ENCODE measurements around the gene ZNF610. TPM values are rescaled to one million over a fixed set of nuclear protein-coding genes. Genes with fewer than 3 reads are reported as not detected.
A peak's percentile ranks its signal among the peaks of the same experiment; 100 is the strongest.
"Not testable (repeated sequence)": the region's sequence is repeated elsewhere in the genome, so short reads cannot be mapped to it uniquely, and the experiment has no call there.

Gene ZNF610
- total and polyA plus RNA-seq, 9 donors: 3.3 to 11.7 (median 6.5) TPM

DNA sequence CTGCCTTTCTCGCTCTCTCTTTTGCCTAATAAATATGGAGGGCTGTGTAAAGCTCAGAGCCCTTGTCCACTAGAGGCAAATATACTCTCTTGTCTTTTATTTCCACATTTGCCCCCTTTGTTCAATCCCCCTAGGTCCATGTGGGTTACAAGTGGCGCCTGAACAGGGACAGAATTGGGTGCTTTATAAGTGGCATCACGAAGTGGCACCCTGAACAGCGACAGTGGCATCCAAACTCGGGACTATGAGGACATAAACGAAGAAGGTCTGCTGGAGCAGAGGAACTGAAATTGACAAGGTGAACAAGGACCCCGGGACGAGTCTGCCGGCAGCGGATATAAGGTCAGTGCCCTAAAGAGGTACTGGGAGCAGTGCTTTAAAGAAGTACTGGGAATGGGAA is 4.3 kb upstream of the ZNF610 start:
- DNase-seq: no peak
- Histone ChIP-seq H3K27ac (no peak overlapping the region), H3K27me3 (no peaks in the 10 kb centered on the region), H3K36me3 (no peaks in the 10 kb centered on the region), H3K4me3 (no peak overlapping the region), H3K9me3 (peaks cover 0 to 35% of the 10 kb centered on the region in 2 donors), H3K4me1 (ENCODE audit: insufficient read depth) (no peaks in the 10 kb centered on the region)
- 83 to 94% (median 90%) methylated on average over 10 of the region's 10 CpGs for WGBS, 3 donors
- intact Hi-C loops (cut with DNase I): no loop called here
- TF ChIP-seq, protein P1, sequence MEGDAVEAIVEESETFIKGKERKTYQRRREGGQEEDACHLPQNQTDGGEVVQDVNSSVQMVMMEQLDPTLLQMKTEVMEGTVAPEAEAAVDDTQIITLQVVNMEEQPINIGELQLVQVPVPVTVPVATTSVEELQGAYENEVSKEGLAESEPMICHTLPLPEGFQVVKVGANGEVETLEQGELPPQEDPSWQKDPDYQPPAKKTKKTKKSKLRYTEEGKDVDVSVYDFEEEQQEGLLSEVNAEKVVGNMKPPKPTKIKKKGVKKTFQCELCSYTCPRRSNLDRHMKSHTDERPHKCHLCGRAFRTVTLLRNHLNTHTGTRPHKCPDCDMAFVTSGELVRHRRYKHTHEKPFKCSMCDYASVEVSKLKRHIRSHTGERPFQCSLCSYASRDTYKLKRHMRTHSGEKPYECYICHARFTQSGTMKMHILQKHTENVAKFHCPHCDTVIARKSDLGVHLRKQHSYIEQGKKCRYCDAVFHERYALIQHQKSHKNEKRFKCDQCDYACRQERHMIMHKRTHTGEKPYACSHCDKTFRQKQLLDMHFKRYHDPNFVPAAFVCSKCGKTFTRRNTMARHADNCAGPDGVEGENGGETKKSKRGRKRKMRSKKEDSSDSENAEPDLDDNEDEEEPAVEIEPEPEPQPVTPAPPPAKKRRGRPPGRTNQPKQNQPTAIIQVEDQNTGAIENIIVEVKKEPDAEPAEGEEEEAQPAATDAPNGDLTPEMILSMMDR (IDR thresholded peaks at IDR 0.05): no peak
- TF ChIP-seq EP300 (IDR thresholded peaks at IDR 0.05) (no peak), POLR2A (IDR thresholded peaks at IDR 0.05) (no peak)

DNA sequence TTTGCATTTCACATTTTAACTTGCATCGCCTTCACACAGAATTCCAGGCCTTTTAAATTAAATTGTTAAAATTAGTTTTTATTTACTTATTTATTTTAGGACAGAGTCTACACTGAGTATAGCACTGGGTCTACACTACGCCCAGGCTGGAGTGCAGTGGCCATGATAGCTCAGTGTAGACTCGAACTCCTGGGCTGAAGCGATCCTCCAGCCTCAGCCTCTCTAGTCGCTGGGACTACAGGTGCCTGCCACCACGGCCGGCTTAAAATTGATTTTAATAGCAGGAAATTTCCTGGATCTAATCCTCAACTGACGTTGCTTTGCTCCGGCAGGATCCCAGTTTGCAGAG is 301 bp upstream of the ZNF610 start:
- Histone ChIP-seq H3K36me3 (no peaks in the 10 kb centered on the region), H3K9me3 (peaks cover 0 to 15% of the 10 kb centered on the region in 2 donors), H3K27ac (peak overlapping the region in 1 of 2 donors; percentile 77), H3K27me3 (no peaks in the 10 kb centered on the region), H3K4me3 (peak overlapping the region; percentile 63), H3K4me1 (ENCODE audit: insufficient read depth) (peaks cover 2% of the 10 kb centered on the region)
- 40 to 41% (median 41%) methylated on average over 9 of the region's 9 CpGs for WGBS, 3 donors
- DNase-seq: no peak
- intact Hi-C loops (cut with DNase I): no loop called here
- TF ChIP-seq EP300 (IDR thresholded peaks at IDR 0.05) (no peak), POLR2A (IDR thresholded peaks at IDR 0.05) (no peak)
- TF ChIP-seq, protein P1 (IDR thresholded peaks at IDR 0.05): no peak

DNA sequence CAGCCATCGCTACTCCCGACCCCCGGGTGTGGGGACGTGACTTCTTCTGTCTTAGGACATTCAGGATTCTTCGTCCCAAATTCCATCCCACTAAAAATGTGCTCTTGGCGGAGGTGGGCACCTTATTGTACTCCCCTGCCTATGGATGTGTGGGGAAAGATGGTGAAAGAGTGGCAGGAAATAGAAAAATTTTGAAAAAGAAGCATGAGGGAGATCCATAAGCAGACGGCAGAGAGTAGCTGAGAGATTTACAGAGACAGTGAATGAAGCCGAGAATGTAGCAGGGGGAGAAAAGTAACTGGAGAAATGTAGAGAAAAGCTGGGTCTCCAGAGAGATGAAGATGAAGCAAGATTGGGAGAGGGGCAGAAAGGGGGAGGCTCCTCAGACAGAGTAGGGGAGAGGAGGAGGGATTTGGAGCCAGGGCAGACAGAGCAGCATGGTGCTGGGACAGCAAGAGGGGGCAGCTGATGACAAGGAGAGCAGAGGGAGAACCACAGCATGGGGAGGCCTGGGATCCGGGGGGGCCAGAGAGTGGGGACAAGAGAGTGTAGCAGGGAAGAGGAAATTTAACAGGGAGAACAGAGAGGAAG is 843 bp downstream of the ZNF610 start:
- TF ChIP-seq EP300 (IDR thresholded peaks at IDR 0.05) (no peak), POLR2A (IDR thresholded peaks at IDR 0.05) (no peak)
- TF ChIP-seq, protein P1 (IDR thresholded peaks at IDR 0.05): no peak
- intact Hi-C loops (cut with DNase I): no loop called here
- Histone ChIP-seq H3K4me1 (ENCODE audit: insufficient read depth) (peaks cover 2% of the 10 kb centered on the region), H3K27ac (peak overlapping the region; percentile 36 to 77), H3K36me3 (no peaks in the 10 kb centered on the region), H3K9me3 (peaks cover 0 to 4% of the 10 kb centered on the region in 2 donors), H3K4me3 (peak overlapping the region; percentile 63), H3K27me3 (no peaks in the 10 kb centered on the region)
- no peak for DNase-seq
- WGBS, 3 donors: 1% methylated on average over 9 of the region's 9 CpGs

DNA sequence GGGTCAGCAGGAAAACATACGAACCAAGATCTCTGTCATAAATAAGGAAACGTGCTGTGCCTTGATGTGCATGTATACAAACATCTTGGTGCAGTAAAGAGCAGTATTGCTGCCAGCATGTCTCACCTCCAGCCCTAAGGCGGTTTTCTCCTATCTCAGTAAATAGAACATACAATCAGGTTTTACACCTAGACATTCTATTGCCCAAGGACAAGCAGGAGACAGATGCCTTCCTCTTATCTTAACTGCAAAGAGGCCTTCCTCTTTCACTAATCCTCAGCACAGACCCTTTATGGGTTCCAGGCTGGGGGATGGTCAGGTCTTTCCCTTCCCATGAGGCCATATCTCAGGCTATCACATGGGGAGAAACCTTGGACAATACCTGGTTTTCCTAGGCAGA is 3.0 kb downstream of the ZNF610 start:
- intact Hi-C loops (cut with DNase I): not testable (repeated sequence)
- 57 to 75% (median 70%) methylated on average over 3 of the region's 3 CpGs for WGBS, 3 donors

DNA sequence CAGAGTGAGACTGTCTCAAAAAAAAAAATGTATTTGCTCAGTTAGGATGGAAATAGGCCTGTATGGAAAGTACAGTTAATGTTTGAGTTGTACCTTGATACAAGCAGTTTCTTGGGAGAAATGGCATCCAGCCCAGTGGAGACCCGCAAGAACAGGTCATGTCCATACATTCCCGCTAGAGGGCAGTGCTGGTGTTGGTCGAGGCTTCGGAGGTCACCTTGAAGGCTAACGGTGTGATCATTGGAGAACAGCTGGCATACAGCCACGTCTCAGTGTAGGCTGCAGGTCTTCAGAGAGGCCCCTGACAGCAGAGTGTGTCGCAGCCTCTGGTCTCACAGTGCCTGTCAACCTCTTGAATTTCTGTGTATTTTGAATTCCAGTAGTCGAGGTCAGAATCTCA is 7.5 kb downstream of the ZNF610 start:
- Histone ChIP-seq H3K27me3 (no peaks in the 10 kb centered on the region), H3K4me3 (no peak overlapping the region), H3K36me3 (no peaks in the 10 kb centered on the region), H3K4me1 (ENCODE audit: insufficient read depth) (no peaks in the 10 kb centered on the region), H3K27ac (no peak overlapping the region), H3K9me3 (no peaks in the 10 kb centered on the region)
- intact Hi-C loops (cut with DNase I): no loop called here
- 19 to 23% (median 22%) methylated on average over 8 of the region's 8 CpGs for WGBS, 3 donors
- peak; percentile 28 to 56 (median 44) for DNase-seq
- TF ChIP-seq EP300 (IDR thresholded peaks at IDR 0.05): no peak
- TF ChIP-seq, protein P1 (IDR thresholded peaks at IDR 0.05): peak in 1 of 3 donors; percentile 15
- TF ChIP-seq POLR2A (IDR thresholded peaks at IDR 0.05): no peak

More for the DNA sequence above, 3.0 kb downstream of the ZNF610 start:
- DNase-seq; H3K27me3 ChIP-seq; H3K4me1 ChIP-seq (ENCODE audit: insufficient read depth); H3K4me3 ChIP-seq; H3K27ac ChIP-seq; H3K36me3 ChIP-seq; H3K9me3 ChIP-seq: not testable (repeated sequence)
